ENCODE measurements around the gene RGS3.
"Not testable (repeated sequence)": the region's sequence is repeated elsewhere in the genome, so short reads cannot be mapped to it uniquely, and the experiment has no call there.

The RGS3 gene

GRCh38 chr9:113486327-113486726 lies 22.8 kb downstream of the RGS3 start:
- no peak for TF ChIP-seq CTCF (IDR thresholded peaks at IDR 0.05)
- Histone ChIP-seq H3K4me3 (no peak overlapping the region), H3K9me3 (no peaks in the 10 kb centered on the region), H3K4me1 (peaks cover 0 to 89% (median 45%) of the 10 kb centered on the region in 4 donors), H3K27ac (peak overlapping the region; percentile 85 to 89), H3K36me3 (no peaks in the 10 kb centered on the region), H3K27me3 (no peaks in the 10 kb centered on the region)
- intact Hi-C loops (cut with DNase I; ENCODE audit: low total_unique reads): no loop called here
- DNase-seq: peak in 1 of 2 donors; percentile 53

- Histone ChIP-seq H3K9me3 (no peaks in the 10 kb centered on the region), H3K36me3 (no peaks in the 10 kb centered on the region), H3K4me3 (no peak overlapping the region), H3K4me1 (peaks cover 0 to 89% (median 54%) of the 10 kb centered on the region in 4 donors), H3K27ac (peak overlapping the region; percentile 88 to 90), H3K27me3 (no peaks in the 10 kb centered on the region)
- DNase-seq: no peak
- no peak for TF ChIP-seq CTCF (IDR thresholded peaks at IDR 0.05)
- intact Hi-C loops (cut with DNase I; ENCODE audit: low total_unique reads): no loop called here
These were observed 24.5 kb downstream of the RGS3 start for GRCh38 chr9:113488071-113488470.

GRCh38 chr9:113488490-113488889 lies 25.0 kb downstream of the RGS3 start:
- H3K27me3 ChIP-seq: no peaks in the 10 kb centered on the region
- H3K4me3 ChIP-seq: no peak overlapping the region
- DNase-seq: peak; percentile 72 to 92
- no peaks in the 10 kb centered on the region for H3K9me3 ChIP-seq
- no peaks in the 10 kb centered on the region for H3K36me3 ChIP-seq
- no peak for TF ChIP-seq CTCF (IDR thresholded peaks at IDR 0.05)
- peaks cover 0 to 89% (median 54%) of the 10 kb centered on the region in 4 donors for H3K4me1 ChIP-seq
- peak overlapping the region; percentile 88 to 90 for H3K27ac ChIP-seq
- intact Hi-C loops (cut with DNase I; ENCODE audit: low total_unique reads): no loop called here

GRCh38 chr9:113491147-113491546 lies 27.6 kb downstream of the RGS3 start:
- H3K27me3 ChIP-seq; H3K4me3 ChIP-seq; intact Hi-C loops (cut with DNase I; ENCODE audit: low total_unique reads); DNase-seq; H3K36me3 ChIP-seq; H3K9me3 ChIP-seq: not testable (repeated sequence)
- Histone ChIP-seq H3K27ac (peak overlapping the region; percentile 66 to 73), H3K4me1 (peaks cover 0 to 81% (median 47%) of the 10 kb centered on the region in 4 donors)

GRCh38 chr9:113492343-113493202 lies 29.0 kb downstream of the RGS3 start:
- no peaks in the 10 kb centered on the region for H3K27me3 ChIP-seq
- DNase-seq: peak in 1 of 2 donors; percentile 68

More at GRCh38 chr9:113492343-113493202, 29.0 kb downstream of the RGS3 start:
- peak overlapping the region; percentile 66 to 73 for H3K27ac ChIP-seq
- intact Hi-C loops (cut with DNase I; ENCODE audit: low total_unique reads): no loop called here
- H3K4me3 ChIP-seq: no peak overlapping the region
- no peak for TF ChIP-seq CTCF (IDR thresholded peaks at IDR 0.05)
- peaks cover 0 to 4% (median 3%) of the 10 kb centered on the region in 3 donors for H3K36me3 ChIP-seq
- H3K9me3 ChIP-seq: no peaks in the 10 kb centered on the region
- H3K4me1 ChIP-seq: peaks cover 0 to 70% (median 44%) of the 10 kb centered on the region in 4 donors

All from tibial artery (tissue), 4 donors.